Fibroblast of skin of scalp (primary cell): ENCODE data around the gene OXTR.

ENCODE experiments used
- DNase-seq: peaks from one replicate; pipeline ENCODE4 v3.0.0-alpha.2; 2013

Gene OXTR

DNA sequence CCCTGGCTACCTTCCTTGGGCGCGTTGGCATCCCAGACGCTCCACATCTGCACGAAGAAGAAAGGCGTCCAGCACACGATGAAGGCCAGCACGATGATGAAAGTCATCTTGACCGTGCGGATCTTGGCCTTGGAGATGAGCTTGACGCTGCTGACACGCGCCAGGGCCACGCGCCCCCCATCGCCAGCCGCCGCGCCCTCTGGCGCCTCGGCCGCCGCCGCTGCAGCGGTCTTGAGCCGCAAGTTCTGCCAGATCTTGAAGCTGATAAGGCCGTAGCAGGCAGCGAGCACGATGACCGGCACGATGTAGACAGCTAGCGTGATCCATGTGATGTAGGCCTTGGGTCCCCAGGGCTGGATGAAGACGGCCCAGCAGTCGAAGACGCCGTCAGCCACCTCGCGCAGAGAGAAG lies 2.2 kb downstream of the OXTR start:
- no peak for DNase-seq

DNA sequence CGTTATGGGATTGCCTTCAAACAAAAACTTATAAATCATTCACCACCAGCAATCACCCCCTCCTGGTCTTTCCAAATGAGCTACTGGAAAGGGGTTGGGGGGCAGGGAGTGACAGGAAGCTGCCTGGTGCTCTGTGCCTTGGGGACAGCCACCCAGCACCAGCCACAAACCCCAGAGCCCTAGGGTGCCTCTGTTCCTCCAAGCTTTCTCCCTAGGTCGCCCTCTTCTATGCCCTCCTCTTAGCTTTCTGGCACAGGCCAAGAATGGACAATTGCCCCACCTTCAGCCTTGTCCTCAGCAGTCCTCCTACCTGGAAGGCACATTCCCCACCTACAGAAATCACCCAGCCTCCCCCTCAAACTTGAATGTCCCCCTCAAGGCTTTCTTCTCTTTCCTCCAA lies 3.3 kb downstream of the OXTR start:
- no peak for DNase-seq

DNA sequence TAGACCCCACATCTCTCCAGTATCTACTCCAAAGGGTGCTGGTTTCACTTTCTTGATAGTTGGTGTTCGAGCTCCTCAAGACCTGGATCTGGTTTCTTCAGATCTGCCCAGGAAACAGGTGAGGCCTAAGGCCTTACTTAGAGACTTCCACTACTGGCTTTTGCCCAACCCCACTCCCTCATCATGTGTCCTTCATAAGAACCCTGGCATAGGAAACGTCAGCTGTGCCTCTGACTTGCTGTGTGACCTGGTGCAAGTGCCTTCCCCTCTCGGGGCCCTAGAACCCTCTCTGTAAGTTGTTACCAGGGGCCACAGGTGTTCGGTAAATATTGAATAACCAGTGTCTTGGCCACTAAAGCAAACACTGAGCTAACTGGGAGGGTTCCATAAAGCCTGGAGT lies 3.9 kb downstream of the OXTR start:
- no peak for DNase-seq

DNA sequence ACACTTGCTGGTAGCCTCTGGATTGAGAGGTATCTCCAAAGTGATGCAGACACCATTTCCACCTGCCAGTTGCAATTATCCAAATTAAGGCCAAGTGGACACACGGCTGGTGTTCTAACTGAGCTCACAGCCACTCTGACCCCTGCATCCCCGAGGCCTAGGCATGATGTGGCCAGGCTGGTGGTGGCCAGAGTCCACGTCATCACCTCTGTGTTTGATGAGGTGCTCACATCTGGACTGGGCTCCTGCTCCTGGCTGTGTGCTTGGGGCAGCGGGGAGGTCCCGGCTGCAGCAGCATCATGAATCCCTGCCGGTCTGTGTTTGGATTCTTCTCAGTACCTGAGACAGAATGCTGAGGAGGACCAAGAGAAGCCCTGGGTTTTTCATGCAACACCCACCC lies 4.9 kb downstream of the OXTR start:
- no peak for DNase-seq

DNA sequence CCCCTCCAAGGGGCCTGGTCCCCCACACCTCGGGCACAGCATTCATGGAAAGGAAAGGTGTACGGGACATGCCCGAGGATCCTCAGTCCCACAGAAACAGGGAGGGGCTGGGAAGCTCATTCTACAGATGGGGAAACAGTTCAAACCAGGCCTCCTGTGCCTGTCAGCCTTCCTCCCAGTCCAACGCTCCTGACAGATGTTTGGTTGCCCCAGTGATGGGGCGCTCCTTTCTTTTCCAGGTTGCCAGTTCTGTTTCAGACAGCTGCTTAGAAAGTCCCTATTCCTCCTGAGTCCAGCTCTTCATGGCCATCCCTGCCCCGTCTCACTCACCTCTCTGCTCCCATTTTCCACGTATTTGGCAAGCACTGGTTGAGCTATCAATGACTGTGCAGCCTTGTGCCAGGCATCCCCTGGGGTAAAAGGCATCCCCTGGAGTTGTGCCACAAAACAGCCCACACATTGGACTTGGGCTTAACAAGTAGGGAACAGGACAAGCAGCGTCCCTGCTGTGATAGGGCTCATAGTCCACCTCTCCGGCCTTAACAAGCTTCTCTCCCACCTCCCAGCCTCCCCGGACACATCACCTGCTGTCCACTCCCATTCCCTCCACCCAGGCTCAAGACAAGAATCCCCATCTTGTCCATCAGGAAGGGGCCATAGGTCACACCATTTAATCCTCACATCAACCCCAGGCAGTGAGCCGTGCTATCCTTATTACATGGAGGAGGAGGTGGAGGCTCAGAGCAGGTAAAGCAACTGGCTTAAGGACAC lies 6.6 kb downstream of the OXTR start:
- no peak for DNase-seq

DNA sequence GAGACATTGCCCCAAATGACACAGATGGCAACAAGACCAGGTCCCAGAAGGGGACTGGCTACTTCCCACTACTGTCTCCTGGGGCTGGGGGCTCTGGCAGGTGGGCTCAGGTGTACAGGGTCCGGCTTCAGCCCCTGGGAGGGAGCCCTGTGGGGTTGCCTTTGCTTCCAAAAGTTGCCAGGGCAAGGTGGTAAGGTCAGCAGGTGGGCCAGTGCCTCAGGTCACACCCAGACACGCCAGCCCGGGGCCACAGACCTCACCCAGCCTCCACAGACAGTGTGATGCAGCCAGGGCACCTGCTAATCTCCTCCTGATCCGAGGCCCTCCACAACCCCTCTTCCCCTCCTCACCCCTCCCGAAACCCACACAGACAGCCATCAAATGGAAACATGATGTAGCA lies 7.5 kb downstream of the OXTR start:
- DNase-seq = no peak

DNA sequence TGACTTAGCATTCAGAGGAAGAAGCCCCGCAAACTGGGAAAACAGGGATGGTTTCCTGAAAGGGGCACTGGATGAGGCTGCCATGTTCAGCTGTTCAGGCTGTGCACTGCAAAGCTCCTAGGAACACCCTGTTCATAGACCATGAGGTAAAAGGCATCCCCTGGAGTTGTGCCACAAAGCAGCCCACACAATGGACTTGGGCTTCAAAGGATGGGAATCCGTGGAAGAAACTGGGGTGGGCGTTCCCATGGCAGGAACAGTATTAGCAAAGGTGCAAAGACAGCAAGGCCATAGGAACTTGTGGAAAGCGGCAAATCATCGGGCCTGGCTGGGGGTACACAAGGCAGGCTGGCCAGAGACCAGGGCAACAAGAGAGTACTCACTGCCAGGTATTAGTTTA lies 8.9 kb downstream of the OXTR start:
- DNase-seq = no peak

DNA sequence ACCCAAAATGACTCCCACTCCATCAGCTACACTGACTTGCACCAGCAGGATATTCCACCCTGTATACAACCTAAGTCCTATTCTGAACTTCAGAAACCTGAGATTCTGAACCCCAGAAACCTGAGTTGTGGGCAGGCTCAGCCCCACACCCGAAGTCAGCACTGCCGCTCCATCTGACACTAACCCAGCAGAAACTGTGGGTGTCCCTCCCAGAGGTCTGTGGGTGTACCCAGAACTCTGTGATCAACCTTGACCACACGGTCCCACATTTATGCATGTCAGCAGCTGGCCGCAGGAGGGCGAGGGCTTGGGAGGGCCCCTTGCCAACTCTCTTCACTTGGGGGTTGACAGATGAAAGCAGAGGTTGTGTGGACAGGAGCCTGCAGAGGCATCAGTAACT lies 9.3 kb downstream of the OXTR start:
- DNase-seq = no peak

DNA sequence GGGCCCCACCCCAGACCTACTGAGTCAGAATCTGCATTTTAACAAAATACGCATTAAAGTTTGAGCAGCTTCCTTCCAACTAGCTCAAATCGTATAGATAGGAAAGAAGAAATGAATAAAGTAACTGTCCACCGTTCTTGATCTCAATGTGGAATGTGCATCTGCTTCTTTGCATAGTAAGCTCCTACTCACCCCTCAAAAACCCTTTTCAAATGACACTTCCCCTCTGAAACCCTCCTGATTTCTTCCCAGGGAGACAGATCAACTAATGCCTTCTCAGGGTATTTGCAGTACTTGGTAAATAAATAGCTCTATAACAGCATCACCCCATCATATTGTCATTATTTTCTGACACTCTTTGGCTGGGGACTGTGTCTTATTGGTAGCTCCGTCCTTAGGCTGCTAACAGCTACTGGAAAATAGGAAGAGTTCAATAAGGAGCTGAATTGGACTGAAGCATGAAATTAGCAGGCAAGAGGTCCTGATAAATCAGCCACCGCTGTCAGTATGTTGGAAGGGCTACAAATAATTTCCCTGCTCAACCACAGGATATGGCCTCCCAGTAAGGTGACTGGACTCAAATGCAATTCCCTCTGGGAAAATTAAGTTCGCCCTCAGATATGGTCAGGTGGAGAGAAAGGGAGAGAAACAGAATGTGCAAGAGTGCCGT lies 10.2 kb downstream of the OXTR start:
- no peak for DNase-seq

DNA sequence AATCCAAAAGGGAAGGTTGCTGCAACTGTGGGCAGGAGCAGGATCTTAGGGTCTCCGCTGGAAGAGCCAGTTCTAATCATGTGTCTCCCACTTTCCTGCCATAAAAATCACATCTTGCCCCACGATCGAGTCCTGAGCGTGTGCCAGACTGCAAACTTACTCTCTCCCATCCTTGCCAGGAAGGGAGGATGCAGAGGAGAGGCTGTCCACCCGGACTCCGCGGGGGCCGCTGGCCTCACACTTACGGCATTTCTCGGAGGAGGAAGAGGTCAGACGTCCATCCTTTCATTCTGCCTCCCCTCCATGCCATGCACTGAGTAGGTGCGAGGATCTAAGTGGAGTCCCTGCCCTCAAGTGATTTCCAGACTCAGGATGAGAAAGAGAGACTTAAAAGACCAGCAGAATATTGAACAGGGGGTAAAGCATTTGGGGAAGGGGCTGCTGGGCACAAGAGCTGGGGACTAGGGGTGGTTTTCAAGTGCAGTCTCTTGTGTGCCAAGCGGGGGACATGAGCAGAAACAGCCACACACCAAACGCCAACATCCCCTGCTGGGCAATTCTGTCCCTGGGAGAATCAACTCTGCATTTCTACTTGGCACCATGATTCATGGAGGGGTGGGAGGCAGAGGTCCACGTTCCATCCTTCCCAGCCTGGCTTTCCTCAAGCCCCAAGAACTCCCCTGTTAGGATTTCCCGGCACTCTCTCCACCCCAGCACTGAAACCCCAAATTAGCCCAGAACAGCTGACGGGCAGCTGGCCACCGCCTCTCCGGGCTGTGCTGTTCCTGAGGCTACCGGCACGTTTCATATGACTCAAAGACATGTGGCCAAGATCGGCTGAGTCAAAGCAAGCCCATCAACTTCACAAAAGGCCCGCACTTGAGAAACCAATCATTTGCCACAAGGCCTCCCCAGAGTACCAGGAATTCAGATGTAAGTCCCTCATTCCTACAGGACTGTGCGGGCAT lies 11.6 kb downstream of the OXTR start:
- peak; percentile 79 for DNase-seq

DNA sequence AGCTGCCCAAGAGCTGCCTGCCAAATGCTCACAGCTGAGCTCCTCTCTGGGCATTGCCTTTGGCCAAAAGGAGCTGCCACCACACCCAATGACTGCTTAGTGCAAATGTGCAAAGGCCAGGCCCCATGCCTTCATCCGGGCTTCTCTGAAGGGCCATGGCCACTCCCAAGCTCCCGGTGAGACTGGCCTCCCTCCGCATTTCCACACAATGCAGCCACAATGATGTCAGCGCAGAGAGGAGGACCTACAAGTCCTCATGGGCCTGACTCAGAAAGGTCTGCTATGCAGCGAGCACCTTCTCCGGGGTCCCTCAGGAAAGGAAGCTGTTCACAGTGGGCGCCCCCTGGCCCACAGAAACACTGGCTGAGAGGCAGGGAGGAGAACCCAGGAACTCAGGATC lies 12.7 kb downstream of the OXTR start:
- DNase-seq = no peak

DNA sequence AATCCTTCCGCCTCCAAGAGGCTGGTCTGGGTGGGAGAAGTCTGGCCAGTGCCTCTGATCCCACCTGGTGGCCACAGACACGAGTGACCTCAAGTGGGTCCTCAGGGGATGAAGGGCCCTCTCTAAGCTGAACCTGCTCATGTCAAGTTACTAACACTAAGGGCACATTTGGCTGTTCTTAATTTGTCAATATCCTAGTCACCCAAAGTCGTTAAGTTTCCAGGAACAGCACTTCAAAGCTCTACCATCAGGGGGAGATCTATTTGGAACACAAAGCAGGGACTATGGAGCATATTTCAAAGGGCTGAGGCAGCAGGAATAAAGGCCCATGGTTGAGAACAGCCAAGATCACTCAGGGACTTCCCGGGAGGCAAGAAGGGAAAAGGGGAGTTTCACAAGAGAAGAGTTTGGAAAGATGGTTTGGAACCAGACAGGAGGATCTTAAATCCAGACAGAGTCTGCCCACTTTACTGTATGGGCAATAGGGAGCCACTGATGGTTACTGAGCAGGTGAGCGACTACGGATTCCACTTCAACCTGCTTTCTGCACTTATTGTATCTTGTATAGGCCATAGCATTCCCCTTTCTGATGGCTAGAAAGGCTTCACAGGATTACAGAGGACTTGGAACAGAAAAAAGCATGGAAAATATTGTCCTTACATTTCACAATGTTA lies 13.7 kb downstream of the OXTR start:
- no peak for DNase-seq

DNA sequence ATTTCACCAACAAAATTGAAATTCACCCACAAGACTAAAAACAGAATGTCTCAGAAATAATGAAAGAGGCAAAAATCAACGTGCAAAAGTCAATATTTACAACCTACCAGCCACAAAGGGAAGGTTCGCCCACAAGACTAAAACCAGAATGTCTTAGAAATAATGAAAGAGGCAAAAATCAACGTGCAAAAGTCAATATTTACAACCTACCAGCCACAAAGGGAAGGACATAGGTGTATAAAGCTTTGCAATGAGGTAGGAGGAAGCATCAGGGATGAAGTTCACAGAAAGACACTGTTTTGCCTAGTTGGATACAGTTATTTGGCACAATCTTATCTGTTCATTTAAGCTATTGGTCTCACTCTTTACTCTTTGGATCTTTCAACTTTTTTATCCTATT lies 14.3 kb downstream of the OXTR start:
- DNase-seq = no peak

DNA sequence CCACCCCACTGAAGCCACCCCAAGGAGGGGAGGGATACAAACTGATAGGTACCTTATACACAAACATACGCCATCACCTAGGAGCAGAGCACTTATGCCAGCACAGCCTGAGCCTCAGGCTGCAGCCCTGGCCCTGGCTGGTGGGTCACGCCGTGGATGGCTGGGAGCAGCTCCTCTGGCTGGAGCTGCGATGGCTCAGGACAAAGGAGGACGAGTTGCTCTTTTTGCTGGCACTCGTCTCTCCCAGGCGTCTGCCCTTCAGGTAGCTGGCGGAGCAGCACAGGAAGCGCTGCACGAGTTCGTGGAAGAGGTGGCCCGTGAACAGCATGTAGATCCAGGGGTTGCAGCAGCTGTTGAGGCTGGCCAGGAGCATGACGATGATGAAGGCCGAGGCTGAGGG lies 16.6 kb downstream of the OXTR start:
- no peak for DNase-seq

DNA sequence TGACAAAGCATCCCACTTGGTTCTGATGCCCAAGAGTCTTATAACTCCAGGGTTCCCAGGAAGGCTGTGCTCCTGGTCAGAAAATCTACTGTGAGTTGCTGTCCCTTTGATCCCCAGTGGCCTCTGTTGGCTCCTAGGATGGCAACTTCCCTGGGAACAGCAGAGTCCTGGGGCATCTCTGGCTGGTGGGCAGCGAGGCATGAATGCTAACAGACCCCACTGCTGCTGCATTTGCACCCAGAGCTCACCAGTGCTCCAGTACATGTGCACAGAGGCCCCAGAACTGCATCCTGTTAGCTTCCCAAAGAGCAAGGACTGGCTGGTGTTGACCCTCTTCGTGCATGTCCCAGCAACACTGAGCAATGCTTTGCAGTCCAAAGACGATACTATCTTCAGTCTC lies 20.1 kb downstream of the OXTR start:
- DNase-seq = no peak

DNA sequence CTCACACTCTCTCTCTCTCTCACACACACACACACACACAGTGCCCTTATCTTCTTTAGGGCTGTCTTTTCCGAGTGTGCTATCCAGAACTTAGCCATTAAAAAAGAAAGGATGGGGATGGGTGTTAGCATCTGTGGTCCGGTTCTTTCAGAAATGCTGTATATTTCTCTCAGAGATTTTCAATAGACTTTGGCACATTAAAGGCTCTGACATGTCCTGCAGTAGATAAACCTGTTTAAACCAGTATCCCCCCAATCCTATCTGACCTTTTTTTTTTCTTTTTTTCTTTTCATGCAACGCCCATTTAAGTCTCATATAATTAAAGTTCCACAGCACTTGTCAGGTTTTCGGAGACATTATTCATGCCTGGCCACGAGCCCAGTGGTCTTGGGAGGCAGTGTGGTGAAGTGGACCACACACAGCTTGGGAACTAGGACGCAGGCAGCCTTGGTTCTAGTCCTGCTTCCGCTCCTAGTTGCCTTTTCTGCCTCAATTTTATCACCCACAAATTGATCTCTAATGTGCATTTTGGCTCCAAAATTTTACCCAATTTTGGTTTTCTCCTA lies 22.6 kb downstream of the OXTR start:
- DNase-seq = peak; percentile 45

DNA sequence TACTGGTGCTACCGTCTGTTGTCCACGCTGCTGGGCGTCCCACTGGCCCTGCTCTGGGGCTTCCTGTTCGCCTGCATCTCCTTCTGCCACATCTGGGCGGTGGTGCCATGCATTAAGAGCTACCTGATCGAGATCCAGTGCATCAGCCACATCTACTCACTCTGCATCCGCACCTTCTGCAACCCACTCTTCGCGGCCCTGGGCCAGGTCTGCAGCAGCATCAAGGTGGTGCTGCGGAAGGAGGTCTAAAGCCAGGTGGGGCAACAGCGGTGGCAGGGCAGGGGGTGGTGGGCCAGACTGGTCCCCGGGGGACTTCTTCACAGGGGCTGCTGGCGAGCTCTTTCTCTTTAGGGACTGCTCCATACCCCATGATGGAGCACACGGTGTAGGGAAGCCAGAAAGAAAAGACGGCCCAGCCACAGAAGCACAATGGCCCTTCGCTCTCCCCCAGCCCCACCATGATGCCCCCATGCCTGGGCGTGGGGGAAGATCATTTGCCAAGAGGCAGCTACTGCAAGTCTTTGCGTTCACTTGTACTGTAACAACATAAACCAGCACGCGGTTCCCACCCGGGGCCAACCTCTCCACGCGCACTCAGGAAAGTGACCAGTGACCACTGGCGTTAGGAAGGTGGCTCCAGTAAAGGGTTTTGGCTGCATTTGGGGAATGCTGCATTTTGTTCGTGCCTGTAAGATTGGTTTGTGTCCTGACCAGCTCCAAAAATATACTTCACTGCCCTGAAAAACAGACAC lies 23.6 kb downstream of the OXTR start:
- DNase-seq = no peak

DNA sequence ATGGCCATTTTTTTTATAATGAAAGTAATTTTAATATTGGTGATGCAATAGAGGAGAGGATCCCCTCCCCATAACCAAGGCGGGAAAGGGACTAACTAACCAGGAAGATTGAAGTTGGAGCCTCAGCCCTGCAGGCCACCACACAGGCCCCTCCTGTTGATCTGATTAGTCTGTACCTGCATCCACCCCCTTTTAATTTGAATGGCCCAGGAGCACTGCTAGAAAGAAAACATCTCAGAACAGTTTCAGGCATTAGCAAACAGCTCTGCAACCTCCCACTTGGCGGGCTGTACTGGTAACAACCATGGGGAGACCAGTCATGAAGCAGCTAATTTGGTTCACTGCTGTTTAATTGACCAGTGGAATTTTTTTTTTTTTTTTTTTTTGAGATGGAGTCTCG lies 25.5 kb downstream of the OXTR start:
- DNase-seq = no peak

DNA sequence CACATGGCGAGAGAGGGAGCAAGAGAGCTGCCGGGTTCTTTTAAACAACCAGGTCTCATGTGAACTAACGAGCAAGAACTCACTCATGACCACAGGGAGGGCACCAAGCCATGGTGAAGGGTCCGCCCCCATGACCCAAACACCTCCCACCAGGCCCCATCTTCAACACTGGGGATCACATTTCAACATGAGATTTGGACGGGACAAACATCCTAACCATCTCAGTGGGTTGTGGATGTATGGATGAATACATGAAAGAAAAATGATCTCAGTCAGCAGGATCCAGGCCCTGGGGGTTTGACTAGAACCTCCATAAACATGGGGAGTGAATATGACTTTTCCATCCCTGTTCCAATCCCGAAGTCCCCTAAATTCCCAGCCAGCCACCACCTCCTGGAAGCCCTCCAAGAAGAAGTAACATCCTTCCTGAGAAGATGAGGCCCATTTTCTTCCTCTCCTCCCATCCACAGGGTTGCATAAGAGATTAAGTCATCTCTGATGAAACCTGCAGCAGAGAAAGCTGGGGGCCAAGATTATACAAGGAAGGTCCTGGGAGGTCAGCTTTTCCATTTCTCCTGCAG lies 26.3 kb downstream of the OXTR start:
- DNase-seq = peak; percentile 95

DNA sequence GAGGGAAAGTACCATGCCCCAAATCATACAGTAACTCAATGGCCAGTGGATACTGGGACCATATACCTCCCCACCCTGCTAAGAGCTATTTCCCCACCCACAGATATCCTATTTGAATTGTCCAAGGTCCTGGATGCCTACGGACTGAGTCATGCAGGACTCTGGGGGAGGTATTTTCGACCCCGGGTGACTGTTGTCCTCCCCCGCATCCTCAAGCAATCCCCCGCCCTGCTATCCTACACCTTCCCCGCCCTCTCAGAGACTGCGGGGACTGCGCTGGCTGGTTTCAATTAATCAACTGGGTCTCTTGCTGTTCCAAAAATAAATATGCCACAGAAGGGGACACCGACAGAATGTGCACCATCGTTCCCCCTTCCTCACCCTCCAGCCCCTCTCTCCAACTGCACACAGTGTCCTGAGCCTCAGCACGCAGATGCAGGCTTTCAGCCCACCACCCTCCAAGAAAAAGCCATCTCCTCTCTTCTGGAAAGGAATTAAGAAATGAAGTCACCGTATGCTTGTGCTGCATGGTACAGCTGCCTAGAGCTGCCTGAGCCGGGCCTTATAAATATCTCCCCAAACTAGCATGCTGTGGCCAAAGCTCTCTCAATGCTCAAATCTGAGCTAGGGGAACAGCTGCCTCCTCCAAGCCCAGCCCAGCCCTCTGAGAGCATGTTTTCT lies 27.7 kb downstream of the OXTR start:
- peak; percentile 91 for DNase-seq
